ENCODE measurements around the gene CAPN8. TPM values are rescaled to one million over a fixed set of nuclear protein-coding genes. Genes with fewer than 3 reads are reported as not detected.

CAPN8 gene
- total and polyA plus RNA-seq, 11 donors: not detected

DNA sequence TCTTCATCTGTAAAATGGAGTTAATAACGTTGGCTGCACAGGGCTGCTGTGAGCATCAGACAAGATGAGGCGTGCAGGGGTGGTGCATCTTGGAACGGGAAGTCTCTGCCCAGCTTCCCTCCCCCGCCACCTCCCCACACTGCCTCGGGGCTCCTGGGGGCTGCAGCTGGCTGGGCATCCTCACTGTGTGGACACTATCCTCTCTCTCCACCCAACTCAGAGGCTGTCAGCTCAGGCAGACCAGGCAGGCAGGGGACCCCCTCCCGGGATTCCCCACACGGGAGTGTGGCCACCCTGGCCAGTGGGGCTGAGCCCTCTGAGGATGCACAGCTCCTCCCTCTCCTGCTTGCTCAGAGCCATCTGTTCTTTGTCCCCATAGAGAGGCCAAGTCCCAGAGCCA is 149.6 kb downstream of the CAPN8 start:
- no peaks in the 10 kb centered on the region for H3K4me1 ChIP-seq
- no peaks in the 10 kb centered on the region for H3K9me3 ChIP-seq
- no peak overlapping the region for H3K4me3 ChIP-seq
- 56 to 68% (median 62%) methylated on average over 5 to 7 of the region's 7 CpGs for WGBS, 4 donors
- TF ChIP-seq POLR2A (IDR thresholded peaks at IDR 0.05): no peak
- TF ChIP-seq, protein P1, sequence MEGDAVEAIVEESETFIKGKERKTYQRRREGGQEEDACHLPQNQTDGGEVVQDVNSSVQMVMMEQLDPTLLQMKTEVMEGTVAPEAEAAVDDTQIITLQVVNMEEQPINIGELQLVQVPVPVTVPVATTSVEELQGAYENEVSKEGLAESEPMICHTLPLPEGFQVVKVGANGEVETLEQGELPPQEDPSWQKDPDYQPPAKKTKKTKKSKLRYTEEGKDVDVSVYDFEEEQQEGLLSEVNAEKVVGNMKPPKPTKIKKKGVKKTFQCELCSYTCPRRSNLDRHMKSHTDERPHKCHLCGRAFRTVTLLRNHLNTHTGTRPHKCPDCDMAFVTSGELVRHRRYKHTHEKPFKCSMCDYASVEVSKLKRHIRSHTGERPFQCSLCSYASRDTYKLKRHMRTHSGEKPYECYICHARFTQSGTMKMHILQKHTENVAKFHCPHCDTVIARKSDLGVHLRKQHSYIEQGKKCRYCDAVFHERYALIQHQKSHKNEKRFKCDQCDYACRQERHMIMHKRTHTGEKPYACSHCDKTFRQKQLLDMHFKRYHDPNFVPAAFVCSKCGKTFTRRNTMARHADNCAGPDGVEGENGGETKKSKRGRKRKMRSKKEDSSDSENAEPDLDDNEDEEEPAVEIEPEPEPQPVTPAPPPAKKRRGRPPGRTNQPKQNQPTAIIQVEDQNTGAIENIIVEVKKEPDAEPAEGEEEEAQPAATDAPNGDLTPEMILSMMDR (IDR thresholded peaks at IDR 0.05): no peak
- no peak overlapping the region for H3K27ac ChIP-seq
- peaks cover 0 to 24% (median 0%) of the 10 kb centered on the region in 9 donors for H3K27me3 ChIP-seq
- ATAC-seq (no peak), DNase-seq (no peak)
- H3K36me3 ChIP-seq: no peaks in the 10 kb centered on the region
- intact Hi-C loops (cut with DNase I): no loop called here

DNA sequence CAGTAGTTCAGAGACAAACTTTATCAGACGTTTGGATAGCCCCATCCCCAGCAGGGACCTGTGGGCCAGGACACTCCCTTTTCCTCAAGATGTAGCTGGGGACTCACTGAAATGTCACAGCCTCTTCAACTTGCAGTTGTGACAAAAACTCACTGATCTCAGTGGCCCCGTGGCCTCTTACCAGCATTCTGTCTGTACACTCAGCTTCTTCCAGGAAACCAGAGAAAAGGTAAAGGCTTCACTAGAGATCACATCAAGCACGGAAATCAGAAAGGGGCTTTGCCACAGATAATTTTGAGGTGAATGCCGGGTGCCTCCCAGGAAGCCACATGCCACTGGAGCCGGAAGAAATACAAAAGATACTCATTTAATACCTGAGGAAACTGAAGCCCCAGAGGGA is 150.1 kb downstream of the CAPN8 start:
- no peaks in the 10 kb centered on the region for H3K36me3 ChIP-seq
- no peak for DNase-seq
- peaks cover 0 to 4% (median 0%) of the 10 kb centered on the region in 12 donors for H3K9me3 ChIP-seq
- no peaks in the 10 kb centered on the region for H3K4me1 ChIP-seq
- intact Hi-C loops (cut with DNase I): no loop called here
- 64 to 80% (median 66%) methylated on average over 5 of the region's 5 CpGs for WGBS, 4 donors
- peak overlapping the region in 1 of 12 donors; percentile 55 for H3K27ac ChIP-seq
- H3K27me3 ChIP-seq: peaks cover 0 to 24% (median 0%) of the 10 kb centered on the region in 9 donors
- no peak for TF ChIP-seq POLR2A (IDR thresholded peaks at IDR 0.05)
- TF ChIP-seq, protein P1 (IDR thresholded peaks at IDR 0.05): no peak
- no peak overlapping the region for H3K4me3 ChIP-seq
- no peak for ATAC-seq

DNA sequence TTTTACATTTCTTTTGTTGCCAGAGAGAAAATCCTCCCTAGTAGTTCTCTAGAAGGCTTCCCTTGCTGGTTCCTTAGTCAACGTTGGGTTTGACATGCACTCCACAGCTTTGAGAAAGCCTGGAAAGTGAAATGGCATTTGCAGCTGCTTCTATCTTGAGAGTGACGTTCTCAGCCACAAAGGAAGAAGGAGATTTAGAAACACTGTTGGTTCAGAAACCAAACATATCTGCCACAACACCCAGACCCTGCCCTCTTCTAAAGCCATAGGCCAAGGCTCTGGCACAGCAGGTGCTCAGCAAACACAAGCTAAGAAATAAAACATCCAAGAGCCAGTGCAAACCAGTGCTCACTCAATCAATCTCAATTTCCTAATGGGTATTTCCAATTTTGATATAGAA is 150.9 kb downstream of the CAPN8 start:
- DNase-seq (no peak), ATAC-seq (no peak)
- intact Hi-C loops (cut with DNase I): no loop called here
- Histone ChIP-seq H3K4me3 (no peak overlapping the region), H3K27ac (peak overlapping the region in 1 of 12 donors; percentile 55), H3K36me3 (no peaks in the 10 kb centered on the region), H3K9me3 (peaks cover 0 to 7% (median 0%) of the 10 kb centered on the region in 12 donors), H3K27me3 (peaks cover 0 to 24% (median 0%) of the 10 kb centered on the region in 9 donors), H3K4me1 (no peaks in the 10 kb centered on the region)
- TF ChIP-seq, protein P1 (IDR thresholded peaks at IDR 0.05): no peak
- no peak for TF ChIP-seq POLR2A (IDR thresholded peaks at IDR 0.05)
- WGBS, 4 donors: 47 to 65% (median 53%) methylated on average over 2 of the region's 2 CpGs

DNA sequence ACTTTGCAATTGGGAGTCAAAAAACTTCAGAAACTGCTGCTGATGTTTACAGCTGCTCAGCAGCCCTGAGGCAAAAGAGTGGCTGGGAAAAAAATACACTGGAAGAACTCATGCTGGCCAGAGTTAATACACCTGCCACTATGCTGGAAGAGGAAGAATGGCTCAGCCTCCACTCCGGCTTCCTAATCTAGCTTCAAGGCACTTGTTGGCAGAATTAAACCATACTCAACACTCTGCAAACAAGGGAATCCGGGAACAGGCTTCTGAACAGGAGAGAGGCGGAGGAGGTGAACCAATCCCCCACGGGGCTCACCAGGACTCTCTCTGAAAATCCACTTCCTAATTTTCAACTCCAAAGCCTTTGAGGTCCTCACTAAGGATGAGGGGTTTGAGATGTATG is 152.2 kb downstream of the CAPN8 start:
- no peak for TF ChIP-seq POLR2A (IDR thresholded peaks at IDR 0.05)
- TF ChIP-seq, protein P1 (IDR thresholded peaks at IDR 0.05): no peak
- 48 to 50% (median 48%) methylated on average over 4 of the region's 4 CpGs for WGBS, 4 donors
- H3K27me3 ChIP-seq: peaks cover 0 to 24% (median 0%) of the 10 kb centered on the region in 9 donors
- H3K36me3 ChIP-seq: no peaks in the 10 kb centered on the region
- H3K27ac ChIP-seq: no peak overlapping the region
- H3K4me3 ChIP-seq: no peak overlapping the region
- H3K9me3 ChIP-seq: peaks cover 0 to 7% (median 0%) of the 10 kb centered on the region in 12 donors
- DNase-seq (no peak), ATAC-seq (no peak)
- no peaks in the 10 kb centered on the region for H3K4me1 ChIP-seq
- intact Hi-C loops (cut with DNase I): no loop called here
